ENCODE results near the gene SPRR3. TPM values are rescaled to one million over a fixed set of nuclear protein-coding genes. Genes with fewer than 3 reads are reported as not detected.

The SPRR3 gene
- total RNA-seq, 2 experiments from 2014 or later = not detected

- Mint-ChIP-seq H3K27me3 (peaks cover 27% of the 10 kb centered on the region), H3K27ac (no peak within 1 kb of the TSS), H3K4me1 (no peaks in the 10 kb centered on the region), H3K36me3 (no peaks in the 10 kb centered on the region), H3K9me3 (ENCODE audit: low read depth) (no peaks in the 10 kb centered on the region), H3K4me3 (no peak within 1 kb of the TSS)
- no peak for DNase-seq
- no peak for ATAC-seq
- CTCF ChIA-PET = no interaction called here
Measured at GRCh38 chr1:153040950-153041631, 39.5 kb downstream of the SPRR3 start, which contains the start of gene SPRR2D. Gene SPRR2D, minus strand, starts transcription at chr1:153041120. Its CDS starts 774 bp downstream, at chr1:153040346.

GRCh38 chr1:153049211-153049610 is 47.7 kb downstream of the SPRR3 start:
- no peak for ATAC-seq
- Mint-ChIP-seq H3K9me3 (ENCODE audit: low read depth) (no peaks in the 10 kb centered on the region), H3K27ac (no peak overlapping the region), H3K36me3 (no peaks in the 10 kb centered on the region), H3K4me3 (no peak overlapping the region), H3K4me1 (no peaks in the 10 kb centered on the region), H3K27me3 (peaks cover 23% of the 10 kb centered on the region)
- CTCF ChIA-PET = no interaction called here
- DNase-seq = no peak

Other genes with a start within 250 kb of the SPRR3 start
- not detected for gene KPRP, start 243.7 kb upstream of the SPRR3 start, total RNA-seq
- not detected for gene LCE1F, start 226.6 kb upstream of the SPRR3 start, total RNA-seq
- not detected for gene LCE1E, start 215.5 kb upstream of the SPRR3 start, total RNA-seq
- gene LCE1D, start 205.0 kb upstream of the SPRR3 start, total RNA-seq = not detected
- not detected for gene LCE1C, start 195.1 kb upstream of the SPRR3 start, total RNA-seq
- not detected for gene LCE1B, start 189.8 kb upstream of the SPRR3 start, total RNA-seq
- not detected for gene LCE1A, start 174.3 kb upstream of the SPRR3 start, total RNA-seq
- gene LCE6A, start 158.9 kb upstream of the SPRR3 start, total RNA-seq = not detected
- not detected for gene LCE7A, start 141.8 kb upstream of the SPRR3 start, total RNA-seq
- not detected for gene SMCP, start 123.4 kb upstream of the SPRR3 start, total RNA-seq
- not detected for gene IVL, start 93.2 kb upstream of the SPRR3 start, total RNA-seq
- gene SPRR5, start 54.5 kb upstream of the SPRR3 start, total RNA-seq = not detected
- gene SPRR4, start 31.1 kb upstream of the SPRR3 start, total RNA-seq = not detected
- gene SPRR1A, start 17.7 kb upstream of the SPRR3 start, total RNA-seq = not detected
- not detected for gene SPRR1B, start 29.5 kb downstream of the SPRR3 start, total RNA-seq
- gene SPRR2D, start 39.4 kb downstream of the SPRR3 start, total RNA-seq = not detected
- not detected for gene SPRR2A, start 55.8 kb downstream of the SPRR3 start, total RNA-seq
- gene SPRR2B, start 69.9 kb downstream of the SPRR3 start, total RNA-seq = not detected
- gene SPRR2E, start 92.8 kb downstream of the SPRR3 start, total RNA-seq = not detected
- gene SPRR2F, start 111.8 kb downstream of the SPRR3 start, total RNA-seq = not detected
- not detected for gene SPRR2G, start 149.1 kb downstream of the SPRR3 start, total RNA-seq
- not detected for gene LELP1, start 201.7 kb downstream of the SPRR3 start, total RNA-seq
- not detected for gene PRR9, start 215.8 kb downstream of the SPRR3 start, total RNA-seq

Data from activated CD8-positive, alpha-beta memory T cell treated with anti-CD3 and anti-CD28 coated beads, Interleukin-2, amount 10 ng/mL, durations not matched to agents 7 days and 5 days (primary cell).